ENCODE measurements around the gene DECR2.
"Not testable (repeated sequence)": the region's sequence is repeated elsewhere in the genome, so short reads cannot be mapped to it uniquely, and the experiment has no call there.

DECR2 gene

GRCh38 chr16:367333-367903 lies 34.3 kb upstream of the DECR2 start:
- DNase-seq = no peak

- no peak for DNase-seq
These were observed 33.1 kb upstream of the DECR2 start for GRCh38 chr16:368388-369158.

- DNase-seq = no peak
These were observed 32.3 kb upstream of the DECR2 start for GRCh38 chr16:369275-369865.

GRCh38 chr16:369866-370436 lies 31.7 kb upstream of the DECR2 start:
- DNase-seq = no peak

GRCh38 chr16:370443-370842 lies 31.2 kb upstream of the DECR2 start, which contains the start of gene MRPL28:
TSS of gene MRPL28 (minus strand) at chr16:370538. CDS start at chr16:370218, 320 bp downstream.
- peak; percentile 90 for DNase-seq

GRCh38 chr16:370979-371514 lies 30.6 kb upstream of the DECR2 start:
- no peak for DNase-seq

GRCh38 chr16:371515-372301 lies 30.0 kb upstream of the DECR2 start:
- no peak for DNase-seq

GRCh38 chr16:372302-372983 lies 29.2 kb upstream of the DECR2 start:
- no peak for DNase-seq

- DNase-seq = no peak
These were observed 28.6 kb upstream of the DECR2 start for GRCh38 chr16:373020-373598.

GRCh38 chr16:373848-374615 lies 27.7 kb upstream of the DECR2 start:
- no peak for DNase-seq

- no peak for DNase-seq
These were observed 27.1 kb upstream of the DECR2 start for GRCh38 chr16:374616-374926.

GRCh38 chr16:375212-375611 lies 26.5 kb upstream of the DECR2 start:
- DNase-seq = no peak

GRCh38 chr16:375927-376816 lies 25.5 kb upstream of the DECR2 start:
- no peak for DNase-seq

GRCh38 chr16:376817-377418 lies 24.8 kb upstream of the DECR2 start:
- no peak for DNase-seq

- DNase-seq = no peak
These were observed 24.2 kb upstream of the DECR2 start for GRCh38 chr16:377419-377951.

GRCh38 chr16:378113-378820 lies 23.4 kb upstream of the DECR2 start:
- DNase-seq = not testable (repeated sequence)

- DNase-seq = no peak
These were observed 22.9 kb upstream of the DECR2 start for GRCh38 chr16:378821-379182.

- no peak for DNase-seq
These were observed 22.3 kb upstream of the DECR2 start for GRCh38 chr16:379183-379960.
